Loucy (cell line): Measurements from ENCODE around the gene HOXA11.

Experiments
- H2AFZ ChIP-seq: fragments of 200-600 bp; sonication (generic); 2 replicates; pipeline ENCODE4 v1.6.0; 2016; ENCODE audit warnings: antibody characterized with exemption, mild to moderate bottlenecking, low read length, moderate library complexity
- H3F3A ChIP-seq: fragments of 200-600 bp; 2 replicates; pipeline ENCODE4 v1.6.0; 2016; ENCODE audit warnings: antibody characterized with exemption, low read depth, mild to moderate bottlenecking
- H3K27me3 ChIP-seq: fragments of 200-600 bp; sonication (generic); 2 replicates; pipeline ENCODE4 v1.6.1; 2014; ENCODE audit warnings: low read length, mild to moderate bottlenecking; ENCODE audit not compliant: insufficient read depth, poor library complexity, severe bottlenecking
- H3K36me3 ChIP-seq: fragments of 200-600 bp; sonication (generic); 2 replicates; pipeline ENCODE4 v1.6.1; 2016; ENCODE audit warnings: low read length; ENCODE audit not compliant: insufficient read depth
- H3K4me1 ChIP-seq: fragments of 200-600 bp; sonication (generic); 2 replicates; pipeline ENCODE4 v1.5.1; 2014; ENCODE audit warnings: low read length, mild to moderate bottlenecking; ENCODE audit not compliant: insufficient read depth, poor library complexity, severe bottlenecking
- H3K4me2 ChIP-seq: fragments of 200-600 bp; sonication (generic); 2 replicates; pipeline ENCODE4 v1.6.0; 2014; ENCODE audit warnings: antibody characterized with exemption, low read length, low read depth, mild to moderate bottlenecking; ENCODE audit not compliant: poor library complexity, severe bottlenecking
- H3K4me3 ChIP-seq: fragments of 200-600 bp; sonication (generic); 2 replicates; pipeline ENCODE4 v1.5.1; 2014; ENCODE audit warnings: low read length, mild to moderate bottlenecking, mixed read lengths; ENCODE audit not compliant: poor library complexity, severe bottlenecking
- H3K79me2 ChIP-seq: fragments of 200-600 bp; sonication (generic); 2 replicates; pipeline ENCODE4 v1.6.1; 2014; ENCODE audit warnings: low read length; ENCODE audit not compliant: insufficient read depth
- H3K9ac ChIP-seq: fragments of 200-600 bp; sonication (generic); 2 replicates; pipeline ENCODE4 v1.6.0; 2014; ENCODE audit warnings: mild to moderate bottlenecking, low read depth, low read length, moderate library complexity; ENCODE audit not compliant: poor library complexity, severe bottlenecking
- H3K9me2 ChIP-seq: fragments of 200-600 bp; sonication (generic); replicated peaks from 2 replicates; pipeline ENCODE4 v1.6.1; 2016; ENCODE audit warnings: low read depth, low read length, mixed read lengths
- H3K9me3 ChIP-seq: fragments of 200-600 bp; sonication (generic); 2 replicates; pipeline ENCODE4 v1.6.1; 2014; ENCODE audit warnings: mild to moderate bottlenecking, antibody characterized with exemption, low read length, low read depth; ENCODE audit not compliant: insufficient read depth
- H4K20me1 ChIP-seq: fragments of 200-600 bp; sonication (generic); 2 replicates; pipeline ENCODE4 v1.6.0; 2014; ENCODE audit warnings: antibody characterized with exemption, low read length, mild to moderate bottlenecking; ENCODE audit not compliant: insufficient read depth, poor library complexity, severe bottlenecking
- CTCF ChIP-seq: fragments of 200-600 bp; sonication (generic); conservative IDR thresholded peaks from 2 replicates; pipeline ENCODE4 v1.5.1; 2014; ENCODE audit warnings: mild to moderate bottlenecking, antibody characterized with exemption, low read length
- EZH2phosphoT487 ChIP-seq: fragments of 200-600 bp; IDR thresholded peaks from 2 replicates; pipeline ENCODE4 v1.6.1; 2018; ENCODE audit warnings: antibody characterized with exemption, mild to moderate bottlenecking, moderate library complexity, borderline replicate concordance

The HOXA11 gene

GRCh38 chr7:27180431-27181420 lies 4.3 kb downstream of the HOXA11 start:
- H3K9me3 ChIP-seq = no peaks in the 10 kb centered on the region
- peaks cover 44% of the 10 kb centered on the region for H3K27me3 ChIP-seq
- peaks cover 50% of the 10 kb centered on the region for H3K4me1 ChIP-seq
- peaks cover 8% of the 10 kb centered on the region; the same call in 1 of the 2 replicates for H3F3A ChIP-seq
- H2AFZ ChIP-seq = no peak overlapping the region
- H3K4me3 ChIP-seq = peak overlapping the region; percentile 94
- TF ChIP-seq CTCF (no peak), EZH2phosphoT487 (no peak)
- H4K20me1 ChIP-seq = peaks cover 73% of the 10 kb centered on the region
- H3K9ac ChIP-seq = peak overlapping the region; percentile 99
- H3K9me2 ChIP-seq = no peaks in the 10 kb centered on the region
- H3K36me3 ChIP-seq = no peaks in the 10 kb centered on the region; the same call in 1 of the 2 replicates
- peak overlapping the region; percentile 98 for H3K4me2 ChIP-seq
- peaks cover 100% of the 10 kb centered on the region for H3K79me2 ChIP-seq

- Histone ChIP-seq H4K20me1 (peaks cover 80% of the 10 kb centered on the region), H3K4me3 (peak overlapping the region; percentile 94), H3K36me3 (no peaks in the 10 kb centered on the region; the same call in 1 of the 2 replicates), H2AFZ (no peak overlapping the region), H3K9ac (peak overlapping the region; percentile 99), H3K79me2 (peaks cover 100% of the 10 kb centered on the region), H3K4me2 (peak overlapping the region; percentile 98), H3F3A (peaks cover 8% of the 10 kb centered on the region; the same call in 1 of the 2 replicates), H3K9me2 (no peaks in the 10 kb centered on the region), H3K9me3 (no peaks in the 10 kb centered on the region), H3K4me1 (peaks cover 51% of the 10 kb centered on the region), H3K27me3 (peaks cover 40% of the 10 kb centered on the region)
- TF ChIP-seq EZH2phosphoT487 (no peak), CTCF (peak; percentile 90)
Measured at GRCh38 chr7:27179503-27180430, 5.3 kb downstream of the HOXA11 start.

- Histone ChIP-seq H3K9ac (peak overlapping the region; percentile 99), H3K9me2 (no peaks in the 10 kb centered on the region), H2AFZ (no peak overlapping the region), H4K20me1 (peaks cover 83% of the 10 kb centered on the region), H3K4me1 (peaks cover 56% of the 10 kb centered on the region), H3K4me2 (peak overlapping the region; percentile 98), H3K9me3 (no peaks in the 10 kb centered on the region), H3K4me3 (peak overlapping the region; percentile 94), H3F3A (peaks cover 8% of the 10 kb centered on the region; the same call in 1 of the 2 replicates), H3K27me3 (peaks cover 37% of the 10 kb centered on the region), H3K36me3 (no peaks in the 10 kb centered on the region; the same call in 1 of the 2 replicates), H3K79me2 (peaks cover 100% of the 10 kb centered on the region)
- no peak for TF ChIP-seq EZH2phosphoT487
- TF ChIP-seq CTCF = no peak
Measured at GRCh38 chr7:27179030-27179429, 6.0 kb downstream of the HOXA11 start.
